Retinal pigment epithelial cell (primary cell): ENCODE measurements around the gene IRS1.

Source experiments
- DNase-seq: peaks from one replicate; pipeline ENCODE4 v3.0.0-alpha.2; 2010; ENCODE audit warnings: low read depth
- H3K4me3 ChIP-seq: 2 replicates; pipeline ENCODE4 v1.5.1; 2011; ENCODE audit warnings: mild to moderate bottlenecking, low read length, control low read depth, moderate library complexity
- CTCF ChIP-seq: conservative IDR thresholded peaks from 2 replicates; pipeline ENCODE4 v1.5.1; 2011; ENCODE audit warnings: low read depth, low read length, control low read depth, inconsistent platforms

The IRS1 gene

GRCh38 chr2:226740039-226740648 lies 59.5 kb downstream of the IRS1 start:
- H3K4me3 ChIP-seq = no peak overlapping the region
- DNase-seq = no peak
- TF ChIP-seq CTCF = no peak

- no peak overlapping the region for H3K4me3 ChIP-seq
- no peak for DNase-seq
- TF ChIP-seq CTCF = no peak
Observed at GRCh38 chr2:226739545-226740030, 60.0 kb downstream of the IRS1 start.

GRCh38 chr2:226738821-226739544 lies 60.6 kb downstream of the IRS1 start:
- TF ChIP-seq CTCF = no peak
- DNase-seq = no peak
- H3K4me3 ChIP-seq = no peak overlapping the region

- no peak for DNase-seq
- no peak for TF ChIP-seq CTCF
- no peak overlapping the region for H3K4me3 ChIP-seq
Observed at GRCh38 chr2:226738191-226738820, 61.3 kb downstream of the IRS1 start.

GRCh38 chr2:226736382-226736781 lies 63.2 kb downstream of the IRS1 start:
- no peak overlapping the region for H3K4me3 ChIP-seq
- no peak for DNase-seq
- TF ChIP-seq CTCF = no peak

- TF ChIP-seq CTCF = no peak
Observed at GRCh38 chr2:226733927-226734564, 65.6 kb downstream of the IRS1 start.

More at GRCh38 chr2:226733927-226734564, 65.6 kb downstream of the IRS1 start:
- DNase-seq = no peak
- H3K4me3 ChIP-seq = no peak overlapping the region
